NCI-H460 (cell line): ENCODE measurements around the gene SPTBN1. TPM values are rescaled to one million over a fixed set of nuclear protein-coding genes. Genes with fewer than 3 reads are reported as not detected.

Experiments
- total RNA-seq: library from RNA; depleted of rRNA; stranded (reverse); fragments of >200 nt; shearing (Covaris generic); gene quantifications from 2 replicates; pipeline ENCODE4 v1.2.3, GENCODE V29; 2014; rRNA removed

The SPTBN1 gene
- total RNA-seq, 1 experiment from 2014 or later = 266 TPM

Other genes starting within 250 kb of the SPTBN1 start
- gene TSPYL6, start 200.1 kb upstream of the SPTBN1 start, total RNA-seq = not detected in 2 replicates